ENCODE results near the gene EGFL7. TPM values are rescaled to one million over a fixed set of nuclear protein-coding genes. Genes with fewer than 3 reads are reported as not detected.

Gene EGFL7
- total and polyA plus RNA-seq, 11 donors: 56.4 to 142 (median 94.5) TPM

GRCh38 chr9:136669791-136670464, 7.2 kb downstream of the EGFL7 start:
- TF ChIP-seq CTCF (IDR thresholded peaks at IDR 0.05) (no peak), POLR2A (IDR thresholded peaks at IDR 0.05) (no peak)
- peaks cover 0 to 43% (median 8%) of the 10 kb centered on the region in 12 donors for H3K4me1 ChIP-seq
- peak overlapping the region; percentile 31 to 96 (median 84) for H3K27ac ChIP-seq
- peak overlapping the region; percentile 35 to 84 (median 68) for H3K4me3 ChIP-seq
- intact Hi-C loops (cut with DNase I): no loop called here
- peaks cover 0 to 83% (median 53%) of the 10 kb centered on the region in 9 donors for H3K36me3 ChIP-seq
- ATAC-seq (no peak), DNase-seq (no peak)
- no peaks in the 10 kb centered on the region for H3K9me3 ChIP-seq
- H3K27me3 ChIP-seq: peaks cover 0 to 12% (median 0%) of the 10 kb centered on the region in 9 donors
- 51 to 74% (median 58%) methylated on average over 12 to 23 of the region's 23 CpGs for WGBS, 4 donors

- Histone ChIP-seq H3K4me3 (peak overlapping the region; percentile 35 to 84 (median 68)), H3K27me3 (peaks cover 0 to 7% (median 0%) of the 10 kb centered on the region in 9 donors), H3K27ac (peak overlapping the region; percentile 31 to 96 (median 84)), H3K36me3 (peaks cover 0 to 81% (median 49%) of the 10 kb centered on the region in 9 donors), H3K4me1 (peaks cover 0 to 41% (median 4%) of the 10 kb centered on the region in 12 donors), H3K9me3 (no peaks in the 10 kb centered on the region)
- intact Hi-C loops (cut with DNase I): no loop called here
- TF ChIP-seq CTCF (IDR thresholded peaks at IDR 0.05) (no peak), POLR2A (IDR thresholded peaks at IDR 0.05) (no peak)
- ATAC-seq (no peak), DNase-seq (no peak)
- 57 to 66% (median 65%) methylated on average over 29 to 36 of the region's 36 CpGs for WGBS, 4 donors
Measured at GRCh38 chr9:136670576-136671253, 8.0 kb downstream of the EGFL7 start.

- H3K4me1 ChIP-seq: peaks cover 0 to 39% (median 4%) of the 10 kb centered on the region in 12 donors
- H3K36me3 ChIP-seq: peaks cover 0 to 86% (median 54%) of the 10 kb centered on the region in 9 donors
- TF ChIP-seq CTCF (IDR thresholded peaks at IDR 0.05) (no peak), POLR2A (IDR thresholded peaks at IDR 0.05) (no peak)
- H3K27me3 ChIP-seq: peaks cover 0 to 7% (median 0%) of the 10 kb centered on the region in 9 donors
- no peaks in the 10 kb centered on the region for H3K9me3 ChIP-seq
- peak overlapping the region in 10 of 12 donors; percentile 15 to 89 (median 52) for H3K27ac ChIP-seq
- no peak for ATAC-seq
- 22 to 40% (median 30%) methylated on average over 4 to 12 of the region's 12 CpGs for WGBS, 4 donors
- no peak for DNase-seq
- H3K4me3 ChIP-seq: peak overlapping the region in 10 of 12 donors; percentile 1 to 80 (median 50)
- intact Hi-C loops (cut with DNase I): no loop called here
Measured at GRCh38 chr9:136671254-136671614, 8.5 kb downstream of the EGFL7 start.
